ENCODE results near the gene PRKCH.

Gene PRKCH

GRCh38 chr14:61321385-61322010 is at the start of gene PRKCH:
TSS of gene PRKCH (plus strand) at chr14:61321579. CDS start at chr14:61322102, 523 bp downstream.
- Histone ChIP-seq H3K27me3 (ENCODE audit: insufficient read depth, low read length, poor library complexity, severe bottlenecking) (no peaks in the 10 kb centered on the region), H3K36me3 (ENCODE audit: insufficient read depth, low read length) (no peaks in the 10 kb centered on the region; the same call in 1 of the 2 replicates), H3K4me2 (ENCODE audit: low read depth, low read length, poor library complexity, severe bottlenecking) (peak within 1 kb of the TSS; percentile 98), H3K9ac (ENCODE audit: low read depth, low read length, poor library complexity, severe bottlenecking) (peak within 1 kb of the TSS; percentile 84), H3K4me1 (ENCODE audit: insufficient read depth, low read length, poor library complexity, severe bottlenecking) (peaks cover 44% of the 10 kb centered on the region), H3K9me2 (replicated peaks; ENCODE audit: low read depth, low read length) (no peaks in the 10 kb centered on the region), H3K4me3 (ENCODE audit: low read length, poor library complexity, severe bottlenecking) (peak within 1 kb of the TSS; percentile 88), H3K9me3 (ENCODE audit: insufficient read depth, low read depth, low read length) (peaks cover 8% of the 10 kb centered on the region), H4K20me1 (ENCODE audit: insufficient read depth, low read length, poor library complexity, severe bottlenecking) (peaks cover 31% of the 10 kb centered on the region), H2AFZ (ENCODE audit: low read length) (peak within 1 kb of the TSS; percentile 72; the same call in 1 of the 2 replicates), H3F3A (ENCODE audit: low read depth) (no peaks in the 10 kb centered on the region; the same call in 1 of the 2 replicates), H3K79me2 (ENCODE audit: insufficient read depth, low read length) (peaks cover 61% of the 10 kb centered on the region)
- TF ChIP-seq CTCF (conservative IDR thresholded peaks at IDR 0.05; ENCODE audit: low read length) (peak; percentile 42), EZH2phosphoT487 (IDR thresholded peaks at IDR 0.05; ENCODE audit: borderline replicate concordance) (no peak)

- no peak overlapping the region for H3K9ac ChIP-seq (ENCODE audit: low read depth, low read length, poor library complexity, severe bottlenecking)
- no peaks in the 10 kb centered on the region for H3K9me2 ChIP-seq (replicated peaks; ENCODE audit: low read depth, low read length)
- no peaks in the 10 kb centered on the region for H3K4me1 ChIP-seq (ENCODE audit: insufficient read depth, low read length, poor library complexity, severe bottlenecking)
- no peak overlapping the region for H2AFZ ChIP-seq (ENCODE audit: low read length)
- H3K4me3 ChIP-seq (ENCODE audit: low read length, poor library complexity, severe bottlenecking): no peak overlapping the region
- H3K79me2 ChIP-seq (ENCODE audit: insufficient read depth, low read length): no peaks in the 10 kb centered on the region
- TF ChIP-seq EZH2phosphoT487 (IDR thresholded peaks at IDR 0.05; ENCODE audit: borderline replicate concordance) (no peak), CTCF (conservative IDR thresholded peaks at IDR 0.05; ENCODE audit: low read length) (no peak)
- H3K9me3 ChIP-seq (ENCODE audit: insufficient read depth, low read depth, low read length): no peaks in the 10 kb centered on the region
- no peak overlapping the region for H3K4me2 ChIP-seq (ENCODE audit: low read depth, low read length, poor library complexity, severe bottlenecking)
- H3F3A ChIP-seq (ENCODE audit: low read depth): no peaks in the 10 kb centered on the region
- H3K27me3 ChIP-seq (ENCODE audit: insufficient read depth, low read length, poor library complexity, severe bottlenecking): no peaks in the 10 kb centered on the region
- H3K36me3 ChIP-seq (ENCODE audit: insufficient read depth, low read length): no peaks in the 10 kb centered on the region
- H4K20me1 ChIP-seq (ENCODE audit: insufficient read depth, low read length, poor library complexity, severe bottlenecking): no peaks in the 10 kb centered on the region
Measured at GRCh38 chr14:61277232-61277631, 44.1 kb upstream of the PRKCH start.

- Histone ChIP-seq H3K4me1 (ENCODE audit: insufficient read depth, low read length, poor library complexity, severe bottlenecking) (no peaks in the 10 kb centered on the region), H3K9ac (ENCODE audit: low read depth, low read length, poor library complexity, severe bottlenecking) (no peak overlapping the region), H3K36me3 (ENCODE audit: insufficient read depth, low read length) (no peaks in the 10 kb centered on the region), H3F3A (ENCODE audit: low read depth) (no peaks in the 10 kb centered on the region), H3K79me2 (ENCODE audit: insufficient read depth, low read length) (no peaks in the 10 kb centered on the region), H3K9me2 (replicated peaks; ENCODE audit: low read depth, low read length) (no peaks in the 10 kb centered on the region), H2AFZ (ENCODE audit: low read length) (no peak overlapping the region), H4K20me1 (ENCODE audit: insufficient read depth, low read length, poor library complexity, severe bottlenecking) (no peaks in the 10 kb centered on the region), H3K4me3 (ENCODE audit: low read length, poor library complexity, severe bottlenecking) (no peak overlapping the region), H3K4me2 (ENCODE audit: low read depth, low read length, poor library complexity, severe bottlenecking) (no peak overlapping the region), H3K9me3 (ENCODE audit: insufficient read depth, low read depth, low read length) (no peaks in the 10 kb centered on the region), H3K27me3 (ENCODE audit: insufficient read depth, low read length, poor library complexity, severe bottlenecking) (no peaks in the 10 kb centered on the region)
- TF ChIP-seq EZH2phosphoT487 (IDR thresholded peaks at IDR 0.05; ENCODE audit: borderline replicate concordance): no peak
- TF ChIP-seq CTCF (conservative IDR thresholded peaks at IDR 0.05; ENCODE audit: low read length): no peak
Measured at GRCh38 chr14:61277784-61278183, 43.6 kb upstream of the PRKCH start.

Data from Loucy (cell line).